Adipocyte (in vitro differentiated cells): ENCODE results near the gene PDCD7.
A peak's percentile ranks its signal among the peaks of the same experiment; 100 is the strongest.
"Not testable (repeated sequence)": the region's sequence is repeated elsewhere in the genome, so short reads cannot be mapped to it uniquely, and the experiment has no call there.

Experiments
- DNase-seq: peaks from one replicate; pipeline ENCODE4 v3.0.0-alpha.2; 2015; ENCODE audit warnings: low read depth
- H3K27me3 ChIP-seq: replicated peaks from 2 replicates; pipeline ENCODE4 v1.7.0; 2013; ENCODE audit warnings: mild to moderate bottlenecking, low read length, moderate library complexity; ENCODE audit not compliant: control insufficient read depth, insufficient read depth
- H3K36me3 ChIP-seq: 2 replicates; pipeline ENCODE4 v1.7.0; 2013; ENCODE audit warnings: low read length, mild to moderate bottlenecking, moderate library complexity; ENCODE audit not compliant: control insufficient read depth, insufficient read depth, severe bottlenecking
- H3K4me1 ChIP-seq: 2 replicates; pipeline ENCODE4 v1.7.0; 2013; ENCODE audit warnings: mild to moderate bottlenecking, low read length, moderate library complexity; ENCODE audit not compliant: control insufficient read depth, insufficient read depth
- H3K4me3 ChIP-seq: 2 replicates; pipeline ENCODE4 v1.7.0; 2013; ENCODE audit warnings: mild to moderate bottlenecking, low read length, moderate library complexity
- H3K9ac ChIP-seq: 2 replicates; pipeline ENCODE4 v1.7.0; 2013; ENCODE audit warnings: mild to moderate bottlenecking, low read length, moderate library complexity
- H3K9me3 ChIP-seq: 2 replicates; pipeline ENCODE4 v1.7.0; 2013; ENCODE audit warnings: mild to moderate bottlenecking, low read length, moderate library complexity; ENCODE audit not compliant: control insufficient read depth

Gene PDCD7

GRCh38 chr15:65115542-65115941 lies 18.1 kb downstream of the PDCD7 start:
- H3K36me3 ChIP-seq, result peaks cover 81% of the 10 kb centered on the region
- H3K9ac ChIP-seq, result no peak overlapping the region
- no peaks in the 10 kb centered on the region for H3K27me3 ChIP-seq
- no peak overlapping the region for H3K4me3 ChIP-seq
- no peaks in the 10 kb centered on the region for H3K4me1 ChIP-seq
- no peak for DNase-seq
- H3K9me3 ChIP-seq, result no peaks in the 10 kb centered on the region

GRCh38 chr15:65115086-65115485 lies 18.5 kb downstream of the PDCD7 start, which contains the start of gene UBAP1L:
Gene UBAP1L (minus strand): TSS chr15:65115200. CDS start chr15:65106215, 8,985 bp downstream.
- no peaks in the 10 kb centered on the region for H3K4me1 ChIP-seq
- DNase-seq, result no peak
- H3K4me3 ChIP-seq, result no peak within 1 kb of the TSS
- H3K36me3 ChIP-seq, result peaks cover 81% of the 10 kb centered on the region
- H3K9me3 ChIP-seq, result no peaks in the 10 kb centered on the region
- H3K27me3 ChIP-seq, result no peaks in the 10 kb centered on the region
- no peak within 1 kb of the TSS for H3K9ac ChIP-seq

GRCh38 chr15:65110676-65111292 lies 22.8 kb downstream of the PDCD7 start:
- Histone ChIP-seq H3K9ac (no peak overlapping the region), H3K27me3 (no peaks in the 10 kb centered on the region), H3K4me3 (no peak overlapping the region), H3K9me3 (no peaks in the 10 kb centered on the region), H3K4me1 (no peaks in the 10 kb centered on the region), H3K36me3 (peaks cover 52% of the 10 kb centered on the region)
- peak; percentile 57 for DNase-seq

GRCh38 chr15:65106011-65106590 lies 27.5 kb downstream of the PDCD7 start:
- no peak overlapping the region for H3K9ac ChIP-seq
- H3K4me1 ChIP-seq, result no peaks in the 10 kb centered on the region
- no peak for DNase-seq
- H3K36me3 ChIP-seq, result peaks cover 27% of the 10 kb centered on the region
- H3K27me3 ChIP-seq, result no peaks in the 10 kb centered on the region
- H3K9me3 ChIP-seq, result no peaks in the 10 kb centered on the region
- H3K4me3 ChIP-seq, result no peak overlapping the region

GRCh38 chr15:65105038-65105437 lies 28.6 kb downstream of the PDCD7 start:
- H3K27me3 ChIP-seq, result no peaks in the 10 kb centered on the region
- H3K9ac ChIP-seq, result no peak overlapping the region
- peaks cover 37% of the 10 kb centered on the region for H3K36me3 ChIP-seq
- H3K9me3 ChIP-seq, result no peaks in the 10 kb centered on the region
- no peaks in the 10 kb centered on the region for H3K4me1 ChIP-seq
- DNase-seq, result no peak
- H3K4me3 ChIP-seq, result no peak overlapping the region

- Histone ChIP-seq H3K4me1 (no peaks in the 10 kb centered on the region), H3K27me3 (no peaks in the 10 kb centered on the region), H3K9ac (no peak overlapping the region), H3K9me3 (no peaks in the 10 kb centered on the region), H3K4me3 (no peak overlapping the region), H3K36me3 (peaks cover 56% of the 10 kb centered on the region)
- DNase-seq, result no peak
Observed at GRCh38 chr15:65102912-65103311, 30.7 kb downstream of the PDCD7 start.

- Histone ChIP-seq H3K4me1 (no peaks in the 10 kb centered on the region), H3K27me3 (no peaks in the 10 kb centered on the region), H3K9me3 (no peaks in the 10 kb centered on the region), H3K4me3 (no peak overlapping the region), H3K36me3 (peaks cover 60% of the 10 kb centered on the region), H3K9ac (no peak overlapping the region)
- no peak for DNase-seq
Observed at GRCh38 chr15:65101891-65102708, 31.5 kb downstream of the PDCD7 start.

- H3K9me3 ChIP-seq, result no peaks in the 10 kb centered on the region
- H3K36me3 ChIP-seq, result peaks cover 63% of the 10 kb centered on the region
- H3K4me3 ChIP-seq, result no peak overlapping the region
- DNase-seq, result peak; percentile 62
- no peak overlapping the region for H3K9ac ChIP-seq
- no peaks in the 10 kb centered on the region for H3K27me3 ChIP-seq
- no peaks in the 10 kb centered on the region for H3K4me1 ChIP-seq
Observed at GRCh38 chr15:65101411-65101890, 32.2 kb downstream of the PDCD7 start.

- Histone ChIP-seq H3K27me3 (no peaks in the 10 kb centered on the region), H3K9me3 (no peaks in the 10 kb centered on the region), H3K9ac (no peak overlapping the region), H3K36me3 (peaks cover 54% of the 10 kb centered on the region), H3K4me3 (no peak overlapping the region), H3K4me1 (no peaks in the 10 kb centered on the region)
- no peak for DNase-seq
Observed at GRCh38 chr15:65100442-65100841, 33.2 kb downstream of the PDCD7 start.

- H3K36me3 ChIP-seq, result peaks cover 47% of the 10 kb centered on the region
- not testable (repeated sequence) for H3K4me3 ChIP-seq, H3K27me3 ChIP-seq, H3K9ac ChIP-seq, DNase-seq, H3K9me3 ChIP-seq, H3K4me1 ChIP-seq
Observed at GRCh38 chr15:65099801-65100200, 33.8 kb downstream of the PDCD7 start.

- Histone ChIP-seq H3K9ac (no peak overlapping the region), H3K27me3 (no peaks in the 10 kb centered on the region), H3K4me3 (no peak overlapping the region), H3K36me3 (peaks cover 43% of the 10 kb centered on the region), H3K9me3 (no peaks in the 10 kb centered on the region), H3K4me1 (peaks cover 6% of the 10 kb centered on the region)
- DNase-seq, result no peak
Observed at GRCh38 chr15:65099336-65099735, 34.3 kb downstream of the PDCD7 start.
